H1 (cell line): Measurements from ENCODE around the gene NRP2. TPM values are rescaled to one million over a fixed set of nuclear protein-coding genes. Genes with fewer than 3 reads are reported as not detected.

Experiments
- BACH1 ChIP-seq: IDR thresholded peaks from 2 replicates; pipeline ENCODE4 v1.6.1; 2012; ENCODE audit warnings: low read length, improper control_type of control experiment
- BCL11A ChIP-seq, 2 experiments: IDR thresholded peaks; one replicate each; pipeline ENCODE4 v1.6.1; 2011; ENCODE audit warnings: low read depth in 2 of 2, low read length in 2 of 2, mild to moderate bottlenecking in 2 of 2
- CEBPB ChIP-seq: IDR thresholded peaks from 2 replicates; pipeline ENCODE4 v1.6.1; 2012; ENCODE audit warnings: low read depth, low read length
- EP300 ChIP-seq, 2 experiments: IDR thresholded peaks; 1 replicate in 1 of 2; 2 replicates in 1 of 2; pipeline ENCODE4 v1.6.1; 2011 to 2012; ENCODE audit warnings: low read depth in 2 of 2, low read length in 2 of 2, mild to moderate bottlenecking in 2 of 2, borderline replicate concordance in 1 of 2, inconsistent platforms in 1 of 2, moderate library complexity in 1 of 2
- EZH2 ChIP-seq: fragments of 200-600 bp; sonication (generic); IDR thresholded peaks from 2 replicates; pipeline ENCODE4 v1.7.1; 2012; ENCODE audit warnings: low read depth, mild to moderate bottlenecking, moderate library complexity, low read length, inconsistent platforms; ENCODE audit not compliant: severe bottlenecking
- JUN ChIP-seq: IDR thresholded peaks from 2 replicates; pipeline ENCODE4 v1.6.1; 2011; ENCODE audit warnings: low read depth, mild to moderate bottlenecking, improper control_type of control experiment, low read length
- RXRA ChIP-seq: IDR thresholded peaks from 2 replicates; pipeline ENCODE4 v1.6.1; 2011; ENCODE audit warnings: low read depth, mild to moderate bottlenecking, low read length, moderate library complexity; ENCODE audit not compliant: insufficient read depth
- SAP30 ChIP-seq: fragments of 300-600 bp; sonication (generic); IDR thresholded peaks from 2 replicates; pipeline ENCODE4 v1.7.1; 2012; ENCODE audit warnings: low read length, moderate library complexity, mild to moderate bottlenecking, inconsistent platforms; ENCODE audit not compliant: insufficient read depth, insufficient replicate concordance
- SP2 ChIP-seq: IDR thresholded peaks from 2 replicates; pipeline ENCODE4 v1.6.1; 2012; ENCODE audit warnings: mild to moderate bottlenecking, low read length, inconsistent platforms
- SP4 ChIP-seq: IDR thresholded peaks from 2 replicates; pipeline ENCODE4 v1.6.1; 2012; ENCODE audit warnings: low read length, inconsistent platforms
- polyA plus RNA-seq, 7 experiments: library from polyadenylated mRNA; depleted of rRNA in 3 of 7; stranded (reverse) in 5 of 7; unstranded in 2 of 7; fragments of >200 nt in 5 of 7; fragments of 200-250 nt in 2 of 7; gene quantifications; 1 replicate in 5 of 7; 2 replicates in 1 of 7; 4 replicates in 1 of 7; pipeline versions ENCODE4 v1.2.1 to v1.2.3, GENCODE V29; 2011 to 2013; ENCODE audit warnings: missing spikeins in 2 of 7, mixed read lengths in 2 of 7
- total RNA-seq: library from RNA; stranded (reverse); fragmentation: NEBNext Ultra II Directional; extraction: Animal tissue kit (Norgen Biotek cat#: 25700); gene quantifications from 2 replicates; pipeline ENCODE4 v1.2.1, GENCODE V29; 2021

The NRP2 gene
- total and polyA plus RNA-seq, 2 of the 8 experiments (the other 6 are each of a cell fraction or from before 2014, with no cell fraction given), result 32.0 to 37.8 TPM

DNA sequence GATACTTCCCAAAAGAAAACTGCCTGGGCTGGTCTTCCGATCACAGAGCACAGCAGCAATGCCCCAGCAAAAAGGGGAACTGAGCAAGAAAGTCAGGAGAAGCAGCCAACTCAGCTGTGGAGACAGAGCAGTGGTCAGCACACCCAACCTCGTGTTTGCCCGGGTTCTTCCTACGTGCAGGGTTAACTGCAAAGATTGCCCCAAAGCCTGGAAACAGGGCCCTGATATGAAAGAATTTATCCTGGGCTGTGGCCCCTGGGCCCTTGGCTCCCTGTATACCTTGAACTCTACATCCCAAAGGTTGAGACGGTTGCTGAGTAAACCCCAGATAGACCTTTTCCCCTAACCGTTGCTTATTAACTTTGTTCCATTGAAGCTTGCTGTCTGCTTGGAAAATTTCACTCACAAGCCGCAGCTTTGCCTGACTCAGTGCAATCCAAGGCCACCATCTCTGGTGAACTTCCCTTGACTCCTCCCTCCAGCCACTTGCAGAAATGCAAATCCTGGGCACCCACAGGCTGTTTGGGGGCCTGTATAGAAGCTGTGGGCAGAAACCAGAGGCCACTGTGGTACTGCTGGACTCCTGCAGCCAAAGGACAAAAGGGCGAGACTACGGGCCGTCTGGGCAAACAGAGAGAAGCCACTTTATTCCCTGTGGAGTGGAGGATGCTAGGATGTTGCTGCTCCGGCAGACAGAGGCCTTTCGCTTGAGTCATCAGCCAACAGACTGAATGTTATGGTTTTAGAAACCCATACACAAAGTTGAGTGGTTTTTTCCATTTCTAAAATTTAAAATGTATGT is 18.2 kb downstream of the NRP2 start (continued):
- TF ChIP-seq SAP30, result no peak
- no peak for TF ChIP-seq SP4
- no peak for TF ChIP-seq CEBPB
- no peak for TF ChIP-seq EP300 (IDR thresholded peaks at IDR 0.05; ENCODE audit: borderline replicate concordance in 1 of 2, low read depth in 2 of 2, low read length in 2 of 2)
- no peak for TF ChIP-seq JUN
- TF ChIP-seq BACH1, result no peak
- no peak for TF ChIP-seq SP2
- TF ChIP-seq RXRA, result no peak
- no peak for TF ChIP-seq BCL11A (IDR thresholded peaks at IDR 0.05; ENCODE audit: low read depth in 2 of 2, low read length in 2 of 2)
- TF ChIP-seq EZH2, result no peak
